ENCODE data around the gene JMJD4. TPM values are rescaled to one million over a fixed set of nuclear protein-coding genes. Genes with fewer than 3 reads are reported as not detected.

Gene JMJD4
- total and polyA plus RNA-seq, 8 donors: 13.4 to 18.6 (median 16.7) TPM

- Histone ChIP-seq H3K36me3 (peaks cover 0 to 31% of the 10 kb centered on the region in 2 donors), H3K4me3 (no peak overlapping the region), H3K27me3 (peaks cover 0 to 3% of the 10 kb centered on the region in 2 donors), H3K27ac (no peak overlapping the region), H3K4me1 (no peaks in the 10 kb centered on the region), H3K9me3 (no peaks in the 10 kb centered on the region)
- DNase-seq (peak in 1 of 4 donors; percentile 58), ATAC-seq (no peak)
- intact Hi-C loops (cut with DNase I): no loop called here
- TF ChIP-seq, protein P1, sequence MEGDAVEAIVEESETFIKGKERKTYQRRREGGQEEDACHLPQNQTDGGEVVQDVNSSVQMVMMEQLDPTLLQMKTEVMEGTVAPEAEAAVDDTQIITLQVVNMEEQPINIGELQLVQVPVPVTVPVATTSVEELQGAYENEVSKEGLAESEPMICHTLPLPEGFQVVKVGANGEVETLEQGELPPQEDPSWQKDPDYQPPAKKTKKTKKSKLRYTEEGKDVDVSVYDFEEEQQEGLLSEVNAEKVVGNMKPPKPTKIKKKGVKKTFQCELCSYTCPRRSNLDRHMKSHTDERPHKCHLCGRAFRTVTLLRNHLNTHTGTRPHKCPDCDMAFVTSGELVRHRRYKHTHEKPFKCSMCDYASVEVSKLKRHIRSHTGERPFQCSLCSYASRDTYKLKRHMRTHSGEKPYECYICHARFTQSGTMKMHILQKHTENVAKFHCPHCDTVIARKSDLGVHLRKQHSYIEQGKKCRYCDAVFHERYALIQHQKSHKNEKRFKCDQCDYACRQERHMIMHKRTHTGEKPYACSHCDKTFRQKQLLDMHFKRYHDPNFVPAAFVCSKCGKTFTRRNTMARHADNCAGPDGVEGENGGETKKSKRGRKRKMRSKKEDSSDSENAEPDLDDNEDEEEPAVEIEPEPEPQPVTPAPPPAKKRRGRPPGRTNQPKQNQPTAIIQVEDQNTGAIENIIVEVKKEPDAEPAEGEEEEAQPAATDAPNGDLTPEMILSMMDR (IDR thresholded peaks at IDR 0.05): no peak
Measured at GRCh38 chr1:227780101-227781044, 45.3 kb upstream of the JMJD4 start.

- no peaks in the 10 kb centered on the region for H3K27me3 ChIP-seq
- intact Hi-C loops (cut with DNase I): no loop called here
- H3K4me1 ChIP-seq: no peaks in the 10 kb centered on the region
- peaks cover 0 to 37% of the 10 kb centered on the region in 2 donors for H3K36me3 ChIP-seq
- no peak overlapping the region for H3K4me3 ChIP-seq
- TF ChIP-seq, protein P1 (IDR thresholded peaks at IDR 0.05): no peak
- DNase-seq (peak in 1 of 4 donors; percentile 61), ATAC-seq (no peak)
- H3K27ac ChIP-seq: no peak overlapping the region
- no peaks in the 10 kb centered on the region for H3K9me3 ChIP-seq
Measured at GRCh38 chr1:227779685-227780084, 44.6 kb upstream of the JMJD4 start.

DNA sequence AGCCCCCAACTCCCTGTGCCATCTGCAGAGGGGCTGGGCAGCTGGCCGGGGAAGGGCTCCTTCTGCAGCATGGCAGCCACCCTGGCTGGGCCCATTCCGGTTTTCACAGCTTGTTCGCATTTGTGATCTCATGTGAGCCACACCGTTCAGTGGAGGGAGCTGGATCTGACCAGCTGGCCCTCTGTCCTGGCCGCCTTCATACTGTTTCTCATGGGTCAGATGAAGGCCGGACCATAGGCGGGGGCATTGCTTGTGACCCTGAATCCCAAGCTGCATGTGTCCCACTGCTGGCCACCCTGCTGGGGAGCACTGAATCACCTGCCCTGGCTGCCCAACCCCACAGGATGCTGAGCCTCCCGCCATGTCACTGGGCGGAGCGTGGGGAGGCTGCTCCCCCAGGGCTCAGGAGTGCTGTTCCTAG lies 43.9 kb upstream of the JMJD4 start:
- Histone ChIP-seq H3K4me1 (no peaks in the 10 kb centered on the region), H3K27ac (no peak overlapping the region), H3K36me3 (peaks cover 0 to 41% of the 10 kb centered on the region in 2 donors), H3K4me3 (no peak overlapping the region), H3K9me3 (no peaks in the 10 kb centered on the region), H3K27me3 (no peaks in the 10 kb centered on the region)
- DNase-seq (peak in 1 of 4 donors; percentile 60), ATAC-seq (no peak)
- TF ChIP-seq, protein P1 (IDR thresholded peaks at IDR 0.05): no peak
- intact Hi-C loops (cut with DNase I): no loop called here

DNA sequence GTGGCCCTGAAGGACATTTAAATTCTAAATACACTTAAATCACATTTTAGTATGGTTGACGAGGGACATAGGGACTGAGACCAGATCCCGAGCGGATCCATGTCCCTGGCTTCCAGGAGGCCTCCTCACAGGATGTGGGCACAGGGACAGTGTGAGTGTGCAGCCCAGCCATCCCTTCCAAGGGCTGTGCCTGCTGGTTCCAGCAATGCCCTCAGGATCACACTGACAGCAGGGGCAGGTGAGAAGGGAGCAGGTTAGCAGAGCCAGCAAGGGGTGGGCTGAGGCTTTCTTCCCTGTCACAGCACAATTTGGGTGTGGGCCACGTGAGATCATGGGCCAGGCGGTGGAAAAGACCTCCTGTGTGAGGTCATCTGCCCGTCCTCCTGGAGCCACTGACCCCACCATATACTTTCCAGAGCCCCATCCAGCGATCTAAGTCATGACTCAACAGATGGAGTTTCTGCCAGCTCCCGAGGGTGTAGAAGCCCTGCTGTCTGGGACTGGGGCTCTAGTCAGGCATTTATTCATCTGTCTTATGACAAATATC lies 43.4 kb upstream of the JMJD4 start:
- H3K27ac ChIP-seq: no peak overlapping the region
- DNase-seq (peak in 1 of 4 donors; percentile 50), ATAC-seq (no peak)
- H3K27me3 ChIP-seq: no peaks in the 10 kb centered on the region
- H3K36me3 ChIP-seq: peaks cover 0 to 41% of the 10 kb centered on the region in 2 donors
- H3K4me3 ChIP-seq: no peak overlapping the region
- TF ChIP-seq, protein P1 (IDR thresholded peaks at IDR 0.05): no peak
- intact Hi-C loops (cut with DNase I): no loop called here
- H3K4me1 ChIP-seq: no peaks in the 10 kb centered on the region
- no peaks in the 10 kb centered on the region for H3K9me3 ChIP-seq

- ATAC-seq (no peak), DNase-seq (no peak)
- TF ChIP-seq, protein P1 (IDR thresholded peaks at IDR 0.05): no peak
- no peaks in the 10 kb centered on the region for H3K4me1 ChIP-seq
- no peak overlapping the region for H3K27ac ChIP-seq
- H3K4me3 ChIP-seq: no peak overlapping the region
- H3K27me3 ChIP-seq: no peaks in the 10 kb centered on the region
- H3K9me3 ChIP-seq: no peaks in the 10 kb centered on the region
- H3K36me3 ChIP-seq: peaks cover 0 to 45% of the 10 kb centered on the region in 2 donors
- intact Hi-C loops (cut with DNase I): no loop called here
Measured at GRCh38 chr1:227777646-227778045, 42.5 kb upstream of the JMJD4 start.
